ENCODE results near the gene NLGN4Y. TPM values are rescaled to one million over a fixed set of nuclear protein-coding genes. Genes with fewer than 3 reads are reported as not detected.

Gene NLGN4Y
- total and polyA plus RNA-seq, 2 of the 4 experiments (the other 2 are of a cell fraction), result not detected

DNA sequence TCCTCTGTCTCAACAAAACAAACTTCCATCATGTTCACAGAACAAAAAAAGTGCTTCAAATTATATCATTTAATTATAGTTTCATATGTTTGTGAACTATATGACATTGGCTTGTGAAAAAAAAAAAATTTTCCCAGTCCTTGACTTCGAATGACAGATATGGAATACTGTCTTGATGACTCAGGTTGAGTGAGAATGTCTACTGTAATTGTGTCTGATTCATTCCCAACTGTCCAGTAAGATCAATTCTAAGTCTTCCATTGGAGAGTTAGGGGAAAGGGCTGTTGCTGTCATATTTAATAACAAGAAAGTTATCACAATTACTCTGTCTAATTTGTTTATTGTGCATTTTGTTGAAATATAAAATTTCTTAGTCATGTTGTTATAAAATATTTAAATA is 34.1 kb upstream of the NLGN4Y start:
- Histone ChIP-seq H3K9me3 (ENCODE audit: control insufficient read depth, insufficient read depth, low read length) (no peaks in the 10 kb centered on the region), H3K27me3 (ENCODE audit: control insufficient read depth, insufficient read depth, low read length) (no peaks in the 10 kb centered on the region), H3K79me1 (ENCODE audit: low read depth in 1 of 2, low read length in 2 of 2) (no peaks in the 10 kb centered on the region), H4K20me1 (ENCODE audit: insufficient read depth, low read length) (no peaks in the 10 kb centered on the region), H2BK120ac (ENCODE audit: low read depth, low read length) (no peak overlapping the region), H2AK5ac (ENCODE audit: low read depth, low read length) (no peak overlapping the region), H3K14ac (replicated peaks; ENCODE audit: low read depth, low read length) (no peak overlapping the region), H3K56ac (ENCODE audit: extremely low read depth, insufficient read depth, low read length) (no peak overlapping the region), H3K23ac (ENCODE audit: low read depth, low read length) (no peak overlapping the region), H3K4me1 (ENCODE audit: control insufficient read depth, insufficient read depth, low read length) (no peaks in the 10 kb centered on the region), H2AK9ac (replicated peaks; ENCODE audit: low read depth, low read length, poor library complexity) (no peak overlapping the region), H3K36me3 (ENCODE audit: control insufficient read depth, insufficient read depth, low read length) (no peaks in the 10 kb centered on the region), H2BK15ac (ENCODE audit: low read depth, low read length) (no peak overlapping the region), H4K5ac (ENCODE audit: low read depth, low read length) (no peak overlapping the region), H3K18ac (ENCODE audit: low read depth, low read length) (no peak overlapping the region), H3K4ac (ENCODE audit: low read depth, low read length) (no peak overlapping the region), H4K91ac (ENCODE audit: insufficient read depth, low read depth, low read length) (no peak overlapping the region), H3K9ac (ENCODE audit: low read depth, low read length) (no peak overlapping the region), H2BK5ac (ENCODE audit: low read depth, low read length, poor library complexity, severe bottlenecking) (no peak overlapping the region), H3K9me1 (ENCODE audit: insufficient read depth, low read length) (no peaks in the 10 kb centered on the region), H3K4me2 (ENCODE audit: low read depth, low read length) (no peak overlapping the region), H3K27ac (ENCODE audit: insufficient read depth, low read length) (no peak overlapping the region), H4K8ac (ENCODE audit: low read depth in 2 of 2, low read length in 2 of 2) (no peak overlapping the region), H3K4me3 (ENCODE audit: insufficient read depth, low read depth, low read length) (no peak overlapping the region), H2AFZ (replicated peaks; ENCODE audit: low read length, poor library complexity) (no peak overlapping the region), H2BK20ac (ENCODE audit: low read depth, low read length) (no peak overlapping the region)
- no TSS peak for BruUV-seq (replicated peaks)
- ATAC-seq (ENCODE audit: low read depth), result no peak
- dilution Hi-C loops (cut with HindIII; ENCODE audit: low sequenced_read_pairs, unreplicated experiment), result no loop called here
- CTCF ChIA-PET, result no interaction called here
- TF ChIP-seq CEBPB (IDR thresholded peaks at IDR 0.05; ENCODE audit: low read depth, low read length) (no peak), MAZ (IDR thresholded peaks at IDR 0.05; ENCODE audit: borderline replicate concordance, low read depth, low read length) (no peak), MXI1 (IDR thresholded peaks at IDR 0.05; ENCODE audit: borderline replicate concordance, low read depth, low read length) (no peak), NFE2L2 (IDR thresholded peaks at IDR 0.05; ENCODE audit: low read depth, low read length) (no peak), ELK1 (IDR thresholded peaks at IDR 0.05; ENCODE audit: borderline replicate concordance, low read depth, low read length) (no peak), CHD1 (IDR thresholded peaks at IDR 0.05; ENCODE audit: low read depth, low read length) (no peak), BHLHE40 (IDR thresholded peaks at IDR 0.05; ENCODE audit: low read depth, low read length) (no peak), RCOR1 (IDR thresholded peaks at IDR 0.05; ENCODE audit: insufficient replicate concordance, low read length) (no peak), POLR2A (IDR thresholded peaks at IDR 0.05; ENCODE audit: low read depth, low read length) (no peak), MAFK (IDR thresholded peaks at IDR 0.05; ENCODE audit: low read depth, low read length) (no peak), SMC3 (IDR thresholded peaks at IDR 0.05; ENCODE audit: low read depth, low read length) (no peak)
- TF ChIP-seq, protein P1, sequence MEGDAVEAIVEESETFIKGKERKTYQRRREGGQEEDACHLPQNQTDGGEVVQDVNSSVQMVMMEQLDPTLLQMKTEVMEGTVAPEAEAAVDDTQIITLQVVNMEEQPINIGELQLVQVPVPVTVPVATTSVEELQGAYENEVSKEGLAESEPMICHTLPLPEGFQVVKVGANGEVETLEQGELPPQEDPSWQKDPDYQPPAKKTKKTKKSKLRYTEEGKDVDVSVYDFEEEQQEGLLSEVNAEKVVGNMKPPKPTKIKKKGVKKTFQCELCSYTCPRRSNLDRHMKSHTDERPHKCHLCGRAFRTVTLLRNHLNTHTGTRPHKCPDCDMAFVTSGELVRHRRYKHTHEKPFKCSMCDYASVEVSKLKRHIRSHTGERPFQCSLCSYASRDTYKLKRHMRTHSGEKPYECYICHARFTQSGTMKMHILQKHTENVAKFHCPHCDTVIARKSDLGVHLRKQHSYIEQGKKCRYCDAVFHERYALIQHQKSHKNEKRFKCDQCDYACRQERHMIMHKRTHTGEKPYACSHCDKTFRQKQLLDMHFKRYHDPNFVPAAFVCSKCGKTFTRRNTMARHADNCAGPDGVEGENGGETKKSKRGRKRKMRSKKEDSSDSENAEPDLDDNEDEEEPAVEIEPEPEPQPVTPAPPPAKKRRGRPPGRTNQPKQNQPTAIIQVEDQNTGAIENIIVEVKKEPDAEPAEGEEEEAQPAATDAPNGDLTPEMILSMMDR (conservative IDR thresholded peaks at IDR 0.05; ENCODE audit: low read depth, low read length), result no peak
- TF ChIP-seq, protein P2, sequence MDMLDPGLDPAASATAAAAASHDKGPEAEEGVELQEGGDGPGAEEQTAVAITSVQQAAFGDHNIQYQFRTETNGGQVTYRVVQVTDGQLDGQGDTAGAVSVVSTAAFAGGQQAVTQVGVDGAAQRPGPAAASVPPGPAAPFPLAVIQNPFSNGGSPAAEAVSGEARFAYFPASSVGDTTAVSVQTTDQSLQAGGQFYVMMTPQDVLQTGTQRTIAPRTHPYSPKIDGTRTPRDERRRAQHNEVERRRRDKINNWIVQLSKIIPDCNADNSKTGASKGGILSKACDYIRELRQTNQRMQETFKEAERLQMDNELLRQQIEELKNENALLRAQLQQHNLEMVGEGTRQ (IDR thresholded peaks at IDR 0.05; ENCODE audit: low read depth, low read length), result no peak
- in situ Hi-C loops (cut with MboI; ENCODE audit: low sequenced_read_pairs), result no loop called here
- intact Hi-C loops (cut with micrococcal nuclease), result no loop called here
- WGBS, 2 experiments (ENCODE audit: extremely low coverage in 2 of 2, insufficient read length in 1 of 2), result no CpG with 5 or more reads among the region's 1 CpG
- no peak for DNase-seq
- POLR2A ChIA-PET (ENCODE audit: unreplicated experiment), result no interaction called here

Measured in IMR-90 (cell line).